ENCODE results near the gene ERCC6L2. TPM values are rescaled to one million over a fixed set of nuclear protein-coding genes. Genes with fewer than 3 reads are reported as not detected.

ERCC6L2 gene
- total and polyA plus RNA-seq, 10 of the 15 experiments (the other 5 are each of a cell fraction or from before 2014, with no cell fraction given), result 8.1 to 45.0 (median 22.6) TPM

DNA sequence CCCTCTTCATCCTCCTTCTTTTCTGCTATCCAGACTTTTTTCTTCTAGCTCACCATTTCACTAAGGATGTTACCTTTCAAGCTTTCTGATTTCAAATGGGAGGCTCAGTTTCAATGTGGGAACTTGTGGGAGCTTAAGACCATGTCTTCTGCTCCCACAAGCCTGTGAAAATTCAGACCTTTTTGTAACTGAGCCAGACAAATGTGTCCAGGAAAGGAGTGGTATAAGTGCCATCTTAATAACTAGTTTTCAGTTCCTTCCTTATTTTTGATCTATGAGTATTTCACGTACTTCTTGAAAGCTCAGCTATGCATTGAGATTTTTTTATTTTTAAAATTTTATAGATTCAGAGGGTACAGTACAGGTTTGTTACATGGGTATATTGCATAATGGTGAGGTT, 4.6 kb upstream of the ERCC6L2 start (continued):
- no peak for TF ChIP-seq ZZZ3 (IDR thresholded peaks at IDR 0.05; ENCODE audit: control insufficient read depth, insufficient read length, low read depth)

DNA sequence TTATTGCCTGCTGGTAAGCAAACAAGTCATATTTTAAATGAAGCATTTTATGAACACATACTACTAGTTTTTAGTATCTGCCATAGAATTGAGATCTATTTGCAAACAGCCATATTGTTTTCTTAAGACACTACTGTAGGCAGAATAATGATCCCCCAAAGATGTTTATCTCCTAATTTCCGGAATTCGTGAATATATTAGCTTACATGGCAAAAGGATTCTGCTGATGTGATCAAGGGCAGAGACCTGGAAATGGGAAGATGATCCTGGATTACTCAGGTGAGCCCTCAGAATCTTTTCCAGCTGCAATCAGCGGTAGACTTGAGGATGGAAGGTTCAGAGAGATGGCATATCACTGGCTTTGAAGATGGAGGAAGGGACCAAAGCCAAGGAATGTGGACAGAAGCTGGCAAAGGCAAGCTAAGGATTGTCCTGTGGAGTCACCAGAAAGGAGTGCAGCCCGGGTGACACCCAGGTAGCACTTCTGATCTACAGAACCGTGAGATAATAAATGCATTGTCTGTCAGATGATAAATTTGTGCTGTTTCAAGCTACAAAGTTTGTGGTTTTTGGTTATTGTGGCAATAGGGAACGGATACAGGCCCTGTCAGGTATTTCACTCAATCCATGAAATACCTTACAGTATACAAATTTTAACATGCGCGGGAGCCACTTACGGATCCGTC, 1.0 kb upstream of the ERCC6L2 start:
- in situ Hi-C loops (cut with MboI), result loop anchor here (10.0 kb wide), 1 partner anchor 370 kb away; no protein-coding TSS in a partner anchor
- no peak overlapping the region; the same call in none of the 2 replicates for H3K4me2 ChIP-seq (ENCODE audit: control insufficient read depth, insufficient read depth)

More for the DNA sequence above, 1.0 kb upstream of the ERCC6L2 start:
- no peak for ATAC-seq
- Histone ChIP-seq H2AFZ (ENCODE audit: control insufficient read depth, low read depth, low read length) (peak overlapping the region; percentile 98; the same call in 1 of the 2 replicates), H3K9me3 (replicated peaks; ENCODE audit: control insufficient read depth, insufficient read depth, low read length) (no peaks in the 10 kb centered on the region), H3K4me1 (ENCODE audit: control insufficient read depth, insufficient read depth, low read length) (peaks cover 3% of the 10 kb centered on the region), H3K79me2 (ENCODE audit: control insufficient read depth, insufficient read depth, low read length) (peaks cover 19% of the 10 kb centered on the region), H3K9ac (ENCODE audit: control insufficient read depth, insufficient read depth, low read length) (no peak overlapping the region), H3K27me3 (replicated peaks in 1 of 2; ENCODE audit: control insufficient read depth in 2 of 2, insufficient read depth in 2 of 2, low read length in 1 of 2) (no peaks in the 10 kb centered on the region), H3K4me3 (no peak overlapping the region; the same call in 1 of the 2 replicates), H3K36me3 (ENCODE audit: control insufficient read depth in 2 of 2, insufficient read depth in 2 of 2, low read length in 1 of 2) (no peaks in the 10 kb centered on the region), H4K20me1 (ENCODE audit: control insufficient read depth, insufficient read depth) (no peaks in the 10 kb centered on the region), H3K27ac (ENCODE audit: control insufficient read depth, insufficient read depth) (no peak overlapping the region)
- 31% methylated on average over 10 of the region's 10 CpGs for WGBS (ENCODE audit: insufficient coverage, insufficient replicate concordance, low lambda C conversion rate, missing lambda C conversion rate)
- intact Hi-C loops (cut with micrococcal nuclease; ENCODE audit: unreplicated experiment), result loop anchor here (2.0 kb wide), 1 partner anchor 16 kb away; no protein-coding TSS in a partner anchor
- FAIRE-seq, result no peak
- no TSS peak for BruUV-seq (replicated peaks)
- CTCF ChIA-PET, result interaction anchor here (1.0 to 1.7 kb wide), 4 partner anchors 9 to 32 kb away, joined by 3 to 5 read pairs (median 4); no protein-coding TSS in a partner anchor
- POLR2A ChIA-PET, result interaction anchor here (0.7 to 1.3 kb wide), 4 partner anchors 12 to 365 kb away, joined by 3 to 4 read pairs (median 4); no protein-coding TSS in a partner anchor
- RAD21 ChIA-PET (ENCODE audit: unreplicated experiment), result interaction anchor here (0.6 to 1.4 kb wide), 4 partner anchors 11 to 262 kb away, joined by 3 read pairs; no protein-coding TSS in a partner anchor
- SMC1A ChIA-PET (ENCODE audit: uncharacterized antibody, unreplicated experiment), result interaction anchor here (0.6 to 2.1 kb wide), 9 partner anchors 10 to 263 kb away, joined by 3 to 7 read pairs (median 3); no protein-coding TSS in a partner anchor
- DNase-seq (ENCODE audit: low read depth, low spot score), result no peak
- TF ChIP-seq RUNX3 (IDR thresholded peaks at IDR 0.05; ENCODE audit: low read length), result peak; percentile 69
- TF ChIP-seq, protein P1, sequence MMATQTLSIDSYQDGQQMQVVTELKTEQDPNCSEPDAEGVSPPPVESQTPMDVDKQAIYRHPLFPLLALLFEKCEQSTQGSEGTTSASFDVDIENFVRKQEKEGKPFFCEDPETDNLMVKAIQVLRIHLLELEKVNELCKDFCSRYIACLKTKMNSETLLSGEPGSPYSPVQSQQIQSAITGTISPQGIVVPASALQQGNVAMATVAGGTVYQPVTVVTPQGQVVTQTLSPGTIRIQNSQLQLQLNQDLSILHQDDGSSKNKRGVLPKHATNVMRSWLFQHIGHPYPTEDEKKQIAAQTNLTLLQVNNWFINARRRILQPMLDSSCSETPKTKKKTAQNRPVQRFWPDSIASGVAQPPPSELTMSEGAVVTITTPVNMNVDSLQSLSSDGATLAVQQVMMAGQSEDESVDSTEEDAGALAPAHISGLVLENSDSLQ (IDR thresholded peaks at IDR 0.05), result peak; percentile 42
- TF ChIP-seq MTA3 (IDR thresholded peaks at IDR 0.05; ENCODE audit: borderline replicate concordance, low read length), result no peak

Measured in GM12878 (cell line).